Fibroblast of peridontal ligament (primary cell): Measurements from ENCODE around the gene TRIP4.
"Not testable (repeated sequence)": the region's sequence is repeated elsewhere in the genome, so short reads cannot be mapped to it uniquely, and the experiment has no call there.

Source experiments
- DNase-seq: peaks from one replicate; pipeline ENCODE4 v3.0.0-alpha.2; 2010; ENCODE audit errors: extremely low read depth

Gene TRIP4

GRCh38 chr15:64490598-64491259 lies 103.1 kb downstream of the TRIP4 start:
- DNase-seq: peak; percentile 74

- DNase-seq: peak; percentile 27
Measured at GRCh38 chr15:64493641-64494040, 106.0 kb downstream of the TRIP4 start.

- not testable (repeated sequence) for DNase-seq
Measured at GRCh38 chr15:64495968-64496367, 108.3 kb downstream of the TRIP4 start.

- DNase-seq: no peak
Measured at GRCh38 chr15:64500695-64501395, 113.2 kb downstream of the TRIP4 start.

- DNase-seq: no peak
Measured at GRCh38 chr15:64501396-64501715, 113.7 kb downstream of the TRIP4 start.

GRCh38 chr15:64502151-64502550 lies 114.5 kb downstream of the TRIP4 start:
- no peak for DNase-seq

GRCh38 chr15:64502551-64502950 lies 114.9 kb downstream of the TRIP4 start:
- no peak for DNase-seq

- peak; percentile 39 for DNase-seq
Measured at GRCh38 chr15:64503197-64503596, 115.6 kb downstream of the TRIP4 start.

- DNase-seq: no peak
Measured at GRCh38 chr15:64503640-64504039, 116.0 kb downstream of the TRIP4 start.
